IMR-90 (cell line): ENCODE results near the gene CEP290. TPM values are rescaled to one million over a fixed set of nuclear protein-coding genes. Genes with fewer than 3 reads are reported as not detected.

Experiments
- ATAC-seq: fragments of 200-7000 bp; cut with Tn5 transposase; 2 replicates; pipeline ENCODE4 v1.9.1; 2020; ENCODE audit warnings: low read depth, mild to moderate bottlenecking, moderate library complexity
- BruUV-seq: library from RNA; stranded (reverse); fragments of 400-500 nt; replicated peaks from 2 replicates; lab custom pipeline; 2021; lab: Mats Ljungman, UMichigan
- CTCF ChIA-PET: fragments of 300-600 bp; formaldehyde crosslinking; extraction: SDS; loops from one replicate; lab custom pipeline; 2021; ENCODE audit warnings: antibody characterized with exemption; lab: Yijun Ruan, JAX
- POLR2A ChIA-PET: fragments of 300-600 bp; sonication (Branson Sonifier 250); formaldehyde crosslinking; loops from one replicate; lab custom pipeline; 2022; ENCODE audit warnings: antibody characterized with exemption; ENCODE audit not compliant: unreplicated experiment; lab: Charles Lee
- DNase-seq: peaks from one replicate; pipeline ENCODE4 v3.0.0; 2013
- H2AFZ ChIP-seq: replicated peaks from 2 replicates; pipeline ENCODE3; 2013; ENCODE audit warnings: low read length, mild to moderate bottlenecking; ENCODE audit not compliant: poor library complexity
- H2AK5ac ChIP-seq: 2 replicates; pipeline ENCODE4 v1.6.1; 2013; ENCODE audit warnings: low read depth, low read length, inconsistent platforms
- H2AK9ac ChIP-seq: replicated peaks from 2 replicates; pipeline ENCODE3; 2013; ENCODE audit warnings: mild to moderate bottlenecking, low read depth, low read length, moderate library complexity; ENCODE audit not compliant: poor library complexity
- H2BK120ac ChIP-seq: 2 replicates; pipeline ENCODE4 v1.6.1; 2013; ENCODE audit warnings: low read depth, low read length, inconsistent platforms
- H2BK15ac ChIP-seq: 3 replicates; pipeline ENCODE4 v1.6.1; 2013; ENCODE audit warnings: low read depth, low read length, inconsistent platforms
- H2BK20ac ChIP-seq: 2 replicates; pipeline ENCODE4 v1.6.1; 2013; ENCODE audit warnings: low read depth, mild to moderate bottlenecking, inconsistent platforms, low read length, moderate library complexity
- H2BK5ac ChIP-seq: 2 replicates; pipeline ENCODE4 v1.6.1; 2013; ENCODE audit warnings: mild to moderate bottlenecking, low read depth, low read length, inconsistent platforms; ENCODE audit not compliant: poor library complexity, severe bottlenecking
- H3K14ac ChIP-seq: replicated peaks from 2 replicates; pipeline ENCODE4 v1.6.1; 2013; ENCODE audit warnings: low read depth, low read length, inconsistent platforms
- H3K18ac ChIP-seq: 2 replicates; pipeline ENCODE4 v1.6.1; 2013; ENCODE audit warnings: low read depth, low read length, control low read depth
- H3K23ac ChIP-seq: 2 replicates; pipeline ENCODE4 v1.6.1; 2013; ENCODE audit warnings: low read depth, low read length, inconsistent platforms
- H3K27ac ChIP-seq: 2 replicates; pipeline ENCODE4 v1.5.1; 2013; ENCODE audit warnings: mild to moderate bottlenecking, control low read depth, low read length; ENCODE audit not compliant: insufficient read depth
- H3K27me3 ChIP-seq: 2 replicates; pipeline ENCODE4 v1.6.1; 2013; ENCODE audit warnings: low read length; ENCODE audit not compliant: control insufficient read depth, insufficient read depth
- H3K36me3 ChIP-seq: 2 replicates; pipeline ENCODE4 v1.6.1; 2013; ENCODE audit warnings: low read length, mixed read lengths; ENCODE audit not compliant: control insufficient read depth, insufficient read depth
- H3K4ac ChIP-seq: 2 replicates; pipeline ENCODE4 v1.6.1; 2013; ENCODE audit warnings: low read depth, low read length, inconsistent platforms
- H3K4me1 ChIP-seq: 2 replicates; pipeline ENCODE4 v1.6.1; 2013; ENCODE audit warnings: low read length, mixed read lengths; ENCODE audit not compliant: control insufficient read depth, insufficient read depth
- H3K4me2 ChIP-seq: 2 replicates; pipeline ENCODE4 v1.6.1; 2013; ENCODE audit warnings: low read depth, mild to moderate bottlenecking, control low read depth, low read length, moderate library complexity
- H3K4me3 ChIP-seq: 2 replicates; pipeline ENCODE4 v1.5.1; 2013; ENCODE audit warnings: low read depth, mild to moderate bottlenecking, control low read depth, low read length, moderate library complexity; ENCODE audit not compliant: insufficient read depth
- H3K56ac ChIP-seq: 2 replicates; pipeline ENCODE4 v1.6.1; 2013; ENCODE audit warnings: low read length, inconsistent platforms; ENCODE audit not compliant: insufficient read depth; ENCODE audit errors: extremely low read depth
- H3K79me1 ChIP-seq, 2 experiments: 2 replicates each; pipeline ENCODE4 v1.6.1; 2013; ENCODE audit warnings: low read length in 2 of 2, inconsistent platforms in 1 of 2, low read depth in 1 of 2
- H3K9ac ChIP-seq: 2 replicates; pipeline ENCODE4 v1.6.1; 2013; ENCODE audit warnings: low read depth, low read length, control low read depth
- H3K9me1 ChIP-seq: 2 replicates; pipeline ENCODE4 v1.6.1; 2013; ENCODE audit warnings: low read length, inconsistent platforms; ENCODE audit not compliant: insufficient read depth
- H3K9me3 ChIP-seq: 2 replicates; pipeline ENCODE4 v1.6.1; 2013; ENCODE audit warnings: low read length; ENCODE audit not compliant: control insufficient read depth, insufficient read depth
- H4K20me1 ChIP-seq: 2 replicates; pipeline ENCODE4 v1.6.1; 2013; ENCODE audit warnings: low read length, inconsistent platforms; ENCODE audit not compliant: insufficient read depth
- H4K5ac ChIP-seq: 2 replicates; pipeline ENCODE4 v1.6.1; 2013; ENCODE audit warnings: mild to moderate bottlenecking, low read depth, low read length, control low read depth
- H4K8ac ChIP-seq, 2 experiments: 2 replicates each; pipeline ENCODE4 v1.6.1; 2013; ENCODE audit warnings: low read depth in 2 of 2, low read length in 2 of 2, control low read depth in 1 of 2, inconsistent platforms in 1 of 2
- H4K91ac ChIP-seq: 2 replicates; pipeline ENCODE4 v1.6.1; 2013; ENCODE audit warnings: low read depth, low read length, inconsistent platforms; ENCODE audit not compliant: insufficient read depth
- BHLHE40 ChIP-seq: fragments of 150-350 bp; IDR thresholded peaks from 2 replicates; pipeline ENCODE4 v1.6.1; 2016; ENCODE audit warnings: mild to moderate bottlenecking, low read depth, low read length
- CEBPB ChIP-seq: IDR thresholded peaks from 2 replicates; pipeline ENCODE4 v1.6.1; 2012; ENCODE audit warnings: low read depth, low read length, improper control_type of control experiment
- CTCF ChIP-seq: conservative IDR thresholded peaks from 2 replicates; pipeline ENCODE4 v1.5.1; 2012; ENCODE audit warnings: mild to moderate bottlenecking, low read depth, low read length, improper control_type of control experiment
- ELK1 ChIP-seq: fragments of 150-350 bp; IDR thresholded peaks from 2 replicates; pipeline ENCODE4 v1.6.1; 2016; ENCODE audit warnings: low read depth, mild to moderate bottlenecking, low read length, moderate library complexity, borderline replicate concordance
- FOS ChIP-seq: fragments of 150-350 bp; IDR thresholded peaks from 2 replicates; pipeline ENCODE4 v1.6.1; 2016; ENCODE audit warnings: low read depth, low read length
- MAZ ChIP-seq: IDR thresholded peaks from 2 replicates; pipeline ENCODE4 v1.6.1; 2012; ENCODE audit warnings: low read depth, mild to moderate bottlenecking, low read length, improper control_type of control experiment, moderate library complexity, borderline replicate concordance
- MXI1 ChIP-seq: IDR thresholded peaks from 2 replicates; pipeline ENCODE4 v1.6.1; 2012; ENCODE audit warnings: low read depth, mild to moderate bottlenecking, low read length, moderate library complexity, borderline replicate concordance
- NFE2L2 ChIP-seq: fragments of 150-350 bp; IDR thresholded peaks from 2 replicates; pipeline ENCODE4 v1.6.1; 2016; ENCODE audit warnings: low read depth, mild to moderate bottlenecking, low read length
- POLR2A ChIP-seq: IDR thresholded peaks from 2 replicates; pipeline ENCODE4 v1.6.1; 2012; ENCODE audit warnings: mild to moderate bottlenecking, low read depth, low read length
- RCOR1 ChIP-seq: IDR thresholded peaks from 2 replicates; pipeline ENCODE4 v1.6.1; 2012; ENCODE audit warnings: mild to moderate bottlenecking, low read length, improper control_type of control experiment; ENCODE audit not compliant: insufficient replicate concordance
- RFX5 ChIP-seq: IDR thresholded peaks from 2 replicates; pipeline ENCODE4 v1.8.0; 2012; ENCODE audit warnings: low read depth, mild to moderate bottlenecking, low read length, moderate library complexity
- SMC3 ChIP-seq: fragments of 150-350 bp; IDR thresholded peaks from 2 replicates; pipeline ENCODE4 v1.6.1; 2016; ENCODE audit warnings: low read depth, mild to moderate bottlenecking, antibody characterized with exemption, low read length, moderate library complexity
- USF2 ChIP-seq: fragments of 150-350 bp; IDR thresholded peaks from 2 replicates; pipeline ENCODE4 v1.6.1; 2017; ENCODE audit warnings: mild to moderate bottlenecking, antibody characterized with exemption, low read length, low read depth
- WGBS, 2 experiments: methylation state at CpG; one replicate each; pipeline versions ENCODE4 v1.1.5 to v1.1.7; 2013; ENCODE audit warnings: missing lambda C conversion rate in 2 of 2; ENCODE audit not compliant: insufficient read length in 1 of 2; ENCODE audit errors: extremely low coverage in 2 of 2; 5-methylcytosine and 5-hydroxymethylcytosine counted together
- dilution Hi-C: fragments of 300-500 bp; cut with HindIII; formaldehyde crosslinking; loops from one replicate; pipeline ENCODE4 v1.14.3; 2018; ENCODE audit warnings: low sequenced_read_pairs; ENCODE audit not compliant: unreplicated experiment
- in situ Hi-C: fragments of 300-500 bp; cut with MboI; formaldehyde crosslinking; loops from 3 replicates; pipeline ENCODE4 v1.14.3; 2019; ENCODE audit warnings: low sequenced_read_pairs, inconsistent platforms, mixed read lengths
- intact Hi-C: fragments of 100-400 bp; cut with micrococcal nuclease; formaldehyde crosslinking; loops from 2 replicates; pipeline ENCODE4 v1.10.0; 2022
- polyA plus RNA-seq, 3 experiments: library from polyadenylated mRNA; depleted of rRNA; stranded (reverse); fragments of >200 nt; gene quantifications; 2 replicates each; pipeline ENCODE4 v1.2.3, GENCODE V29; 2012; ENCODE audit warnings: low replicate concordance in 1 of 3
- total RNA-seq: library from RNA; depleted of rRNA; stranded (reverse); fragments of >200 nt; gene quantifications from 2 replicates; pipeline ENCODE4 v1.2.3, GENCODE V29; 2012

Gene CEP290
- total and polyA plus RNA-seq, 2 of the 4 experiments (the other 2 are of a cell fraction), result 4.3 to 7.9 TPM

GRCh38 chr12:88175544-88175943 is 33.7 kb upstream of the CEP290 start:
- POLR2A ChIA-PET, result no interaction called here
- H3K36me3 ChIP-seq, result peaks cover 9% of the 10 kb centered on the region
- H3K27me3 ChIP-seq, result no peaks in the 10 kb centered on the region
- in situ Hi-C loops (no loop called here), dilution Hi-C loops (no loop called here), intact Hi-C loops (no loop called here)
- ATAC-seq (no peak), DNase-seq (no peak)
- no peak overlapping the region for H3K56ac ChIP-seq
- CTCF ChIA-PET, result no interaction called here
- no peak overlapping the region for H4K5ac ChIP-seq
- no peak overlapping the region for H2BK15ac ChIP-seq
- H3K9me1 ChIP-seq, result no peaks in the 10 kb centered on the region
- no peak overlapping the region; the same call in 1 of the 2 replicates for H3K23ac ChIP-seq
- BruUV-seq, result no TSS peak
- H2AK9ac ChIP-seq, result no peak overlapping the region
- TF ChIP-seq USF2 (no peak), MXI1 (no peak), RFX5 (no peak), NFE2L2 (no peak), POLR2A (no peak), BHLHE40 (no peak), RCOR1 (no peak), FOS (no peak), CEBPB (no peak), ELK1 (no peak), MAZ (no peak), SMC3 (no peak), CTCF (no peak)
- H2BK120ac ChIP-seq, result no peak overlapping the region
- no peak overlapping the region for H2BK20ac ChIP-seq
- no peak overlapping the region for H2BK5ac ChIP-seq
- H3K18ac ChIP-seq, result no peak overlapping the region
- H3K27ac ChIP-seq, result no peak overlapping the region
- no peak overlapping the region for H3K4me2 ChIP-seq
- WGBS, 2 experiments, result no CpG with 5 or more reads among the region's 3 CpGs
- no peak overlapping the region for H4K8ac ChIP-seq
- H3K4me3 ChIP-seq, result no peak overlapping the region
- no peak overlapping the region for H3K14ac ChIP-seq
- no peak overlapping the region for H2AK5ac ChIP-seq
- no peaks in the 10 kb centered on the region; a peak in 1 of 4 replicates for H3K79me1 ChIP-seq
- no peaks in the 10 kb centered on the region for H4K20me1 ChIP-seq
- no peak overlapping the region for H4K91ac ChIP-seq
- no peak overlapping the region for H3K9ac ChIP-seq
- no peak overlapping the region for H2AFZ ChIP-seq
- H3K9me3 ChIP-seq, result no peaks in the 10 kb centered on the region
- no peak overlapping the region for H3K4ac ChIP-seq
- no peaks in the 10 kb centered on the region for H3K4me1 ChIP-seq
